Epithelial cell of proximal tubule (primary cell): ENCODE data around the gene ADAMTS8. TPM values are rescaled to one million over a fixed set of nuclear protein-coding genes. Genes with fewer than 3 reads are reported as not detected.

Experiments used
- DNase-seq: peaks from one replicate; pipeline ENCODE4 v3.0.0-alpha.2; 2011; ENCODE audit warnings: low read depth
- H3K4me3 ChIP-seq: 2 replicates; pipeline ENCODE4 v1.5.1; 2011; ENCODE audit warnings: low read depth, mild to moderate bottlenecking, low read length
- CTCF ChIP-seq: conservative IDR thresholded peaks from 2 replicates; pipeline ENCODE4 v1.5.1; 2012; ENCODE audit warnings: low read depth, mild to moderate bottlenecking, low read length
- total RNA-seq: library from RNA; depleted of rRNA; stranded (reverse); fragments of >200 nt; gene quantifications from 2 replicates; pipeline ENCODE4 v1.2.3, GENCODE V29; 2015

Gene ADAMTS8
- total RNA-seq, 1 donor from 2014 or later = not detected

- DNase-seq = peak; percentile 65
- H3K4me3 ChIP-seq = no peak overlapping the region
Measured at GRCh38 chr11:130413405-130414106, 14.9 kb downstream of the ADAMTS8 start.

GRCh38 chr11:130411223-130411622 is 17.2 kb downstream of the ADAMTS8 start:
- DNase-seq = no peak
- no peak overlapping the region for H3K4me3 ChIP-seq
- TF ChIP-seq CTCF = no peak

More at GRCh38 chr11:130413405-130414106, 14.9 kb downstream of the ADAMTS8 start:
- TF ChIP-seq CTCF = no peak

DNA sequence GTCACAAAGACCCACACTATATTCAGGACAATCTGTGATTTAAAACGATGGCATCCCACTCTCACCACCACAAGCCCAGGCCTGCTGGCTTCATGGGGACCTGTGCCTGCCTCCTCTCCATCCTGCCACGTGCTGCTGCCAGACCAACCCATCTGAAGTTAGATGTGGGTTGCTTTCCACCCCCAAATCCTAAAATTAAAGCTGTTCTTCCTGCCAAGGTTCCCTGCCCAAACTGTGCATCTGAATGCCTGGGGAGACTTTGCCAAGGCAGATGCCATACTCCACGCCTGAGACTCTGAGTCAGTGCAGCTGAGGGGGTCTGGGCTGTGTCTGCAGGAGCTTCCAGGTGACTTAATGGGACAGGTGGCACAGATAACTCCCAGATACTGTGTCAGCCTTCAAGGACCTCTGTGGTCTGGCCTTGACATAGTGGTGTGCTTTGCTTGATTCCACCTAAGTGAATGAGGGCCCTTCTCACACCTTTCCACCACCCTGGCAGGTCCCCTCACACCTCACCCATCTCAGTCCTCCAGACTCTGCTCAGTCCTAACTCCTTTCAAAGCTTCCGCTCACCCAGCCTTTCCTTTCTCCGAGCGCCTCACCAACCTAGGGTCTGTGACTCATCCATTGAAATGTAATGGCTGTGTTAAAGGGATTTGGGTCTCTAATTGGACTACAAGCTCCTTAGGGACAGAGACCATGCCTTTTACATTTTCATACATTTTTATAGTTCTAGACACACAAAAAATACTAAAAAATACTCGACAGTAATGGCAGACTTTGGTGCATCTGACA is 18.6 kb downstream of the ADAMTS8 start:
- no peak for TF ChIP-seq CTCF
- DNase-seq = no peak
- no peak overlapping the region for H3K4me3 ChIP-seq

- no peak for TF ChIP-seq CTCF
- DNase-seq = no peak
- H3K4me3 ChIP-seq = no peak overlapping the region
Measured at GRCh38 chr11:130408901-130409300, 19.5 kb downstream of the ADAMTS8 start.

GRCh38 chr11:130408401-130408890 is 20.0 kb downstream of the ADAMTS8 start:
- no peak for TF ChIP-seq CTCF
- no peak for DNase-seq

GRCh38 chr11:130407978-130408377 is 20.4 kb downstream of the ADAMTS8 start:
- DNase-seq = no peak
- no peak for TF ChIP-seq CTCF
- H3K4me3 ChIP-seq = no peak overlapping the region

More at GRCh38 chr11:130408401-130408890, 20.0 kb downstream of the ADAMTS8 start:
- H3K4me3 ChIP-seq = no peak overlapping the region
